ENCODE results near the gene TMED5. TPM values are rescaled to one million over a fixed set of nuclear protein-coding genes. Genes with fewer than 3 reads are reported as not detected.
"Not testable (repeated sequence)": the region's sequence is repeated elsewhere in the genome, so short reads cannot be mapped to it uniquely, and the experiment has no call there.

Gene TMED5
- total RNA-seq, 1 experiment from 2014 or later, result 32.6 TPM

GRCh38 chr1:93172778-93173177, 7.4 kb downstream of the TMED5 start:
- TF ChIP-seq RAD21 (IDR thresholded peaks at IDR 0.05; ENCODE audit: low read depth) (no peak), CEBPB (IDR thresholded peaks at IDR 0.05; ENCODE audit: low read depth) (no peak), EGR1 (IDR thresholded peaks at IDR 0.05; ENCODE audit: low read depth) (no peak), MAX (IDR thresholded peaks at IDR 0.05) (no peak)
- ChIA-PET CTCF (no interaction called here), RAD21 (ENCODE audit: low non-redundant PET in 1 of 2, low total read pairs in 2 of 2, uncharacterized antibody in 2 of 2, unreplicated experiment in 2 of 2) (no interaction called here), POLR2A (no interaction called here)
- Histone ChIP-seq H4K20me1 (ENCODE audit: insufficient read depth) (no peaks in the 10 kb centered on the region), H3K79me2 (ENCODE audit: insufficient read depth, low read length) (peaks cover 96% of the 10 kb centered on the region), H3K27me3 (ENCODE audit: insufficient read depth, low read length) (no peaks in the 10 kb centered on the region), H3K4me1 (ENCODE audit: control insufficient read depth in 1 of 2, insufficient read depth in 2 of 2, low read length in 2 of 2) (no peaks in the 10 kb centered on the region), H3K4me3 (replicated peaks in 1 of 2; ENCODE audit: low read depth in 1 of 2, low read length in 2 of 2) (no peak overlapping the region), H3K36me3 (ENCODE audit: control insufficient read depth in 1 of 2, insufficient read depth in 2 of 2, low read length in 2 of 2) (0 out of 4 replicates have a peak, but pooled peaks cover 0 to 3% of the 10 kb centered on the region in 2 experiments), H3K27ac (ENCODE audit: low read depth, low read length) (no peak overlapping the region), H3K9me2 (ENCODE audit: insufficient read depth) (no peaks in the 10 kb centered on the region), H3K9ac (ENCODE audit: low read length) (no peak overlapping the region), H3K4me2 (ENCODE audit: low read length) (no peak overlapping the region), H2AFZ (ENCODE audit: low read depth, low read length, poor library complexity, severe bottlenecking) (no peak overlapping the region), H3K9me3 (ENCODE audit: control insufficient read depth in 1 of 2, insufficient read depth in 1 of 2, low read depth in 1 of 2, low read length in 2 of 2) (no peaks in the 10 kb centered on the region)
- no peak for DNase-seq (ENCODE audit: low read depth, low spot score)
- intact Hi-C loops (cut with micrococcal nuclease), result no loop called here
- no peak for ATAC-seq
- no TSS peak for BruUV-seq (replicated peaks)

GRCh38 chr1:93171549-93172034, 8.6 kb downstream of the TMED5 start:
- CTCF ChIA-PET, result no interaction called here
- no TSS peak for BruUV-seq (replicated peaks)

GRCh38 chr1:93170141-93170678, 10.0 kb downstream of the TMED5 start:
- not testable (repeated sequence) for BruUV-seq (replicated peaks)

More at GRCh38 chr1:93171549-93172034, 8.6 kb downstream of the TMED5 start:
- no peaks in the 10 kb centered on the region for H3K9me2 ChIP-seq (ENCODE audit: insufficient read depth)
- peaks cover 96% of the 10 kb centered on the region for H3K79me2 ChIP-seq (ENCODE audit: insufficient read depth, low read length)
- ATAC-seq (no peak), DNase-seq (ENCODE audit: low read depth, low spot score) (no peak)
- RAD21 ChIA-PET (ENCODE audit: low non-redundant PET in 1 of 2, low total read pairs in 2 of 2, uncharacterized antibody in 2 of 2, unreplicated experiment in 2 of 2), result no interaction called here
- H4K20me1 ChIP-seq (ENCODE audit: insufficient read depth), result no peaks in the 10 kb centered on the region
- no peaks in the 10 kb centered on the region for H3K27me3 ChIP-seq (ENCODE audit: insufficient read depth, low read length)
- H2AFZ ChIP-seq (ENCODE audit: low read depth, low read length, poor library complexity, severe bottlenecking), result no peak overlapping the region
- H3K9ac ChIP-seq (ENCODE audit: low read length), result no peak overlapping the region
- H3K36me3 ChIP-seq (ENCODE audit: control insufficient read depth in 1 of 2, insufficient read depth in 2 of 2, low read length in 2 of 2), result peaks cover 0 to 12% of the 10 kb centered on the region in 2 experiments; a peak in 2 of 4 replicates
- intact Hi-C loops (cut with micrococcal nuclease), result no loop called here
- POLR2A ChIA-PET, result no interaction called here
- H3K27ac ChIP-seq (ENCODE audit: low read depth, low read length), result no peak overlapping the region
- H3K4me1 ChIP-seq (ENCODE audit: control insufficient read depth in 1 of 2, insufficient read depth in 2 of 2, low read length in 2 of 2), result no peaks in the 10 kb centered on the region
- TF ChIP-seq ZFX (IDR thresholded peaks at IDR 0.05), result no peak
- no peak overlapping the region for H3K4me2 ChIP-seq (ENCODE audit: low read length)
- no peak overlapping the region for H3K4me3 ChIP-seq (replicated peaks in 1 of 2; ENCODE audit: low read depth in 1 of 2, low read length in 2 of 2)
- no peaks in the 10 kb centered on the region for H3K9me3 ChIP-seq (ENCODE audit: control insufficient read depth in 1 of 2, insufficient read depth in 1 of 2, low read depth in 1 of 2, low read length in 2 of 2)

More at GRCh38 chr1:93170141-93170678, 10.0 kb downstream of the TMED5 start:
- POLR2A ChIA-PET; H3K4me2 ChIP-seq (ENCODE audit: low read length); RAD21 ChIA-PET (ENCODE audit: low non-redundant PET in 1 of 2, low total read pairs in 2 of 2, uncharacterized antibody in 2 of 2, unreplicated experiment in 2 of 2); ATAC-seq; H3K9ac ChIP-seq (ENCODE audit: low read length); H3K9me2 ChIP-seq (ENCODE audit: insufficient read depth); H3K9me3 ChIP-seq (ENCODE audit: control insufficient read depth in 1 of 2, insufficient read depth in 1 of 2, low read depth in 1 of 2, low read length in 2 of 2); H3K36me3 ChIP-seq (ENCODE audit: control insufficient read depth in 1 of 2, insufficient read depth in 2 of 2, low read length in 2 of 2); intact Hi-C loops (cut with micrococcal nuclease); H3K27ac ChIP-seq (ENCODE audit: low read depth, low read length); DNase-seq (ENCODE audit: low read depth, low spot score); H3K4me3 ChIP-seq (replicated peaks in 1 of 2; ENCODE audit: low read depth in 1 of 2, low read length in 2 of 2); CTCF ChIA-PET; H3K27me3 ChIP-seq (ENCODE audit: insufficient read depth, low read length); H4K20me1 ChIP-seq (ENCODE audit: insufficient read depth); H3K4me1 ChIP-seq (ENCODE audit: control insufficient read depth in 1 of 2, insufficient read depth in 2 of 2, low read length in 2 of 2); H2AFZ ChIP-seq (ENCODE audit: low read depth, low read length, poor library complexity, severe bottlenecking): not testable (repeated sequence)
- peaks cover 93% of the 10 kb centered on the region for H3K79me2 ChIP-seq (ENCODE audit: insufficient read depth, low read length)

Data from HCT116 (cell line).